DMS53 treated with DMSO at 0.1 percent for 48 hours (cell line): ENCODE results near the gene FNDC7.
"Not testable (repeated sequence)": the region's sequence is repeated elsewhere in the genome, so short reads cannot be mapped to it uniquely, and the experiment has no call there.

Experiments used
- DNase-seq: peaks from one replicate; lab custom pipeline; 2025; ENCODE audit not compliant: unreplicated experiment; lab: John Stamatoyannopoulos, UW

Gene FNDC7

GRCh38 chr1:108699375-108700332 lies 13.1 kb upstream of the FNDC7 start:
- no peak for DNase-seq

- no peak for DNase-seq
Observed at GRCh38 chr1:108701176-108701849, 11.4 kb upstream of the FNDC7 start.

- not testable (repeated sequence) for DNase-seq
Observed at GRCh38 chr1:108702109-108702508, 10.6 kb upstream of the FNDC7 start.

GRCh38 chr1:108703939-108704338 lies 8.8 kb upstream of the FNDC7 start:
- no peak for DNase-seq

- no peak for DNase-seq
Observed at GRCh38 chr1:108704496-108704895, 8.2 kb upstream of the FNDC7 start.

GRCh38 chr1:108706643-108707042 lies 6.1 kb upstream of the FNDC7 start:
- DNase-seq, result no peak

- DNase-seq, result no peak
Observed at GRCh38 chr1:108708691-108709660, 3.7 kb upstream of the FNDC7 start.

GRCh38 chr1:108715932-108716331 lies 3.2 kb downstream of the FNDC7 start:
- no peak for DNase-seq

- no peak for DNase-seq
Observed at GRCh38 chr1:108716437-108717230, 3.9 kb downstream of the FNDC7 start.

- no peak for DNase-seq
Observed at GRCh38 chr1:108717774-108718316, 5.1 kb downstream of the FNDC7 start.

- no peak for DNase-seq
Observed at GRCh38 chr1:108718927-108719655, 6.4 kb downstream of the FNDC7 start.

GRCh38 chr1:108719656-108720435 lies 7.1 kb downstream of the FNDC7 start:
- no peak for DNase-seq

GRCh38 chr1:108722292-108722691 lies 9.6 kb downstream of the FNDC7 start:
- DNase-seq, result no peak

GRCh38 chr1:108725906-108726305 lies 13.2 kb downstream of the FNDC7 start:
- DNase-seq, result no peak

GRCh38 chr1:108728327-108728923 lies 15.7 kb downstream of the FNDC7 start:
- DNase-seq, result no peak

GRCh38 chr1:108729481-108729880 lies 16.8 kb downstream of the FNDC7 start:
- DNase-seq, result no peak

- DNase-seq, result no peak
Observed at GRCh38 chr1:108732398-108732797, 19.7 kb downstream of the FNDC7 start.
